Stomach (tissue), 4 donors: ENCODE data around the gene BANF2.

Experiments used
- POLR2A ChIP-seq, 4 donors: fragments of 450-650 bp; IDR thresholded peaks; one replicate each; pipeline ENCODE4 v1.6.1; 2016; ENCODE audit warnings: antibody characterized with exemption in 4 of 4, control low read depth in 2 of 4, mild to moderate bottlenecking in 1 of 4, moderate library complexity in 1 of 4
- TF ChIP-seq, protein P1 (sequence below), 7 experiments: fragments of 450-650 bp in 4 of 7; fragments of 200-600 bp in 3 of 7; sonication (generic) in 3 of 7; IDR thresholded peaks; one replicate each; pipeline ENCODE4 v1.5.1; 2016 to 2019; ENCODE audit warnings: antibody characterized with exemption in 7 of 7, control low read depth in 2 of 7, mild to moderate bottlenecking in 1 of 7

DNA sequence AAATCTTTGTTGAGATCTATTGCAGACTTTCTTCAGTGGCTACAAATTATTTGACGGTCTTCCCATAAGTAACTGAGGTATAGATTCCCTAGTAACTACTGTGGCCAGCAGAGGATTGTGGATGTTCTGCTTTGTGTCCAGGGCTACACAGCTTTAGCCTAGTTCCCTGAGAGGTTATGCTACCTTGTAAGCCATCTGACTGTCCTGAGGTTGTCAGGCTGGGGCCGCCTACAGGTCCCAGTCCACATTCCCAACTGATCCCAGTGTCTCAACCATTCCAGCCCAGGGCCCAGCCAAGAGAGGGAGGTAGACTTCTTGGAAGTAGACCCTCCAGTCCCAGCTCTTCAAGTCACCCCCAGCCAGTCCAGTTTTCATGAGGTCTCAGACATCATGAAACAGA lies 57.7 kb downstream of the BANF2 start:
- TF ChIP-seq, protein P1, sequence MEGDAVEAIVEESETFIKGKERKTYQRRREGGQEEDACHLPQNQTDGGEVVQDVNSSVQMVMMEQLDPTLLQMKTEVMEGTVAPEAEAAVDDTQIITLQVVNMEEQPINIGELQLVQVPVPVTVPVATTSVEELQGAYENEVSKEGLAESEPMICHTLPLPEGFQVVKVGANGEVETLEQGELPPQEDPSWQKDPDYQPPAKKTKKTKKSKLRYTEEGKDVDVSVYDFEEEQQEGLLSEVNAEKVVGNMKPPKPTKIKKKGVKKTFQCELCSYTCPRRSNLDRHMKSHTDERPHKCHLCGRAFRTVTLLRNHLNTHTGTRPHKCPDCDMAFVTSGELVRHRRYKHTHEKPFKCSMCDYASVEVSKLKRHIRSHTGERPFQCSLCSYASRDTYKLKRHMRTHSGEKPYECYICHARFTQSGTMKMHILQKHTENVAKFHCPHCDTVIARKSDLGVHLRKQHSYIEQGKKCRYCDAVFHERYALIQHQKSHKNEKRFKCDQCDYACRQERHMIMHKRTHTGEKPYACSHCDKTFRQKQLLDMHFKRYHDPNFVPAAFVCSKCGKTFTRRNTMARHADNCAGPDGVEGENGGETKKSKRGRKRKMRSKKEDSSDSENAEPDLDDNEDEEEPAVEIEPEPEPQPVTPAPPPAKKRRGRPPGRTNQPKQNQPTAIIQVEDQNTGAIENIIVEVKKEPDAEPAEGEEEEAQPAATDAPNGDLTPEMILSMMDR (IDR thresholded peaks at IDR 0.05): no peak
- TF ChIP-seq POLR2A (IDR thresholded peaks at IDR 0.05): no peak
